Kasumi-1 (cell line): ENCODE results near the gene HOXA11.

Experiments
- DNase-seq, 2 experiments: peaks; one replicate each; lab custom pipeline; 2025; lab: John Stamatoyannopoulos, UW

The HOXA11 gene

DNA sequence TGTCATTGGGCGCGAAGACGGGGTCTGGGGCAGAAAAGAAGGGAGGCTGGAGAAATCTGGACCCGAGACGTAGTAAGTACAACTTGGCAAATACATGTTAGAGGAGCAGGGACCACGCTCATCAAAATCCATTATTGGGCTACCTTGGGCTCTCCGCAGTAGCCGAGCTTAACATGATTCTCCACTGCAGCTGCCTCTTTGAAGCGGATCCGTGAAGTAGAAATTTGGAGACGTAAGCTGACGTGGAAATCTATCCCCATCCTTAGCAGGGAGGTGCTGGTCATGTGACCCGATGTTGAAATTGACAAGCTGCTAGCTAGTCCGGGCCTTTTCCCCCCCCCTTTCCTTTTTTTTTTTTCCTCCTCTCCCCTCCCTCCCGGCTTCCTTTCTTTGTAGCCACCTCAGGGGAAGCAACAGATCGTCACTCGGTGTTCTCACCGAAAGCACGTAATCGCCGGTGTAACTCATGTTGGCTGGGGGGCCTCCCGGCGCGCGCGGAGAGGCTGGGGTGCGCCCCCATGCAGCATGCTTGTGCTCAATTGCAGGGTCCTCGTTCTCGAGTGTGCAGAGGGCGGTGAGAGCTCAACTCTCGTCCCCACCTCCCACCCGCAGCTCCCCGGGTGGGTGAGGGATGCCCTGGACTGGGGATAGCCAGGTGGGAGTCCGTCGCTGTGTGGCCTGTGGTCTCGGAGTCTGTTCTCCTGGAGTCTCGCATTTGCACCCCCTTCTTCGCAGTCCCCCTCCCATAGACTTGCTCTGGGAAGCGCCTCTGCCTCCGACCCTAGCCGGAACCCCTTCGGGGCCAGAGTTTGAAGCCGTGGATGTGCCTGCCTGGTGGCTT, at the start of gene HOXA11:
HOXA11 (minus strand) TSS at position 220 of the 841 bp plus-strand sequence; CDS start at position 132, 88 bp downstream.
- peak; percentile 52 to 62 for DNase-seq

DNA sequence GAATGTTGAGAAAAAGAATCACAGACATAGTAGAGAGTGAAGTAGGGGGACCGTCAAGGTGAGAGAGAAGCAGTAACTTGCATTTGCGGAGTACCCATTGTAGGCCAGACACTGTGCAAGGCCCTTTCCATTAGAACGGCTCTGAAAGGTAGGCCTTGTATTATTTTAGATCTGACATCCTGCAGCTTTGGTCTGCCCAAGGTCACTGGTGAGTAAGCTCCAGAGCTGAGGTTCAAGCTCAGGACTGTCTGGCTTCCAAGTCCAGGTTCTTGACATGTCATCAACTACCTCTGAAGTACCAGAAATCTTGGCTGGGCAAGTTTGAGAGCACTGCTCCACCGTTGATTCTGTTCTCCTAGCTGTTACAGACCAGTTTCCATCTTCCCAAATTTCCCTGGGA, 44.4 kb upstream of the HOXA11 start:
- no peak for DNase-seq

DNA sequence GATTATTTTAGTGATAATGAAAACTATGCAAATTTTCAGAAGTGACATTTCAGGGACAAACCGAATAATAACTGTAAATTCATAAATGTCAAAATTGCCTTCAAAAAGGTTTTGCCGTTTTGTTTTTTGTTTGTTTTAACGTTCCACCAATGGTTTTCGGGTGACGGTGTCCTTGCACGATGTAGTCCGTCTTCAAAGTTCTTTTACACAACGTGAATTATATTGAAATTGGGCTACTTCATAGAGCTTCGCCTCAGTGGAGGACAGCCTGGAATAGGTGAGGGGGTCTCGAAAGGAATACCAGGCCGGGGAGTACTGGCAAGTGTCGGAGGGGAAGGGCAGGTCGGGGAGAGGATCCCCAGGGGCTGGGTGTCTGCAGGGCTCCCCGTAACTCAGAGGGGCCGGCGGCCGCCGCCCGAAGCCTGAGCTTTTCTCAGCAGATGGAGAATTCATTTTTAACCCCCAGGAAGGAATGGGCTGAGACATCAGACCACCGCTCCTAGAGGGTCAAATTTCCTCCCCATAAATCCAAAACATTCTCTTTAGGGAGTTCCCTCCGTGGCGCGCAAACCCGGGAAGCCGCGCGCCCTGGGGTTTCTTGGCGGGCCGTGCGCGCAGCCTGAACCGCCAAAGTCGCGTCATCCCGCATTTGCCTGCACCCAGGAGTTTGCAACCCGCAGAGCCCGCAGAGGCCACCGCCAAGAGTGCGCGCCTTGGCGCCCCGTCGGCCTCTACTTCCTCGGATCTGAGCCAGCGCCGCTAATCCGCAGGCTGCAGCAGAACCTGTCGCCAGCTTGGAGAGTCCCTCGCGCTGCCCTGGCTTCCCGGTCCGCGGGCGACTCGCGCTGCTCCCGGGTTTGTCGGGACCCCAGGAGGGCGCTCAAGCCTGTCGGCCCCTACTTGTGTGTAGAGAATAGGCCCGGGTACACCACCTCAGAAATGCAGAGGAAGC, 40.2 kb upstream of the HOXA11 start:
- no peak for DNase-seq

DNA sequence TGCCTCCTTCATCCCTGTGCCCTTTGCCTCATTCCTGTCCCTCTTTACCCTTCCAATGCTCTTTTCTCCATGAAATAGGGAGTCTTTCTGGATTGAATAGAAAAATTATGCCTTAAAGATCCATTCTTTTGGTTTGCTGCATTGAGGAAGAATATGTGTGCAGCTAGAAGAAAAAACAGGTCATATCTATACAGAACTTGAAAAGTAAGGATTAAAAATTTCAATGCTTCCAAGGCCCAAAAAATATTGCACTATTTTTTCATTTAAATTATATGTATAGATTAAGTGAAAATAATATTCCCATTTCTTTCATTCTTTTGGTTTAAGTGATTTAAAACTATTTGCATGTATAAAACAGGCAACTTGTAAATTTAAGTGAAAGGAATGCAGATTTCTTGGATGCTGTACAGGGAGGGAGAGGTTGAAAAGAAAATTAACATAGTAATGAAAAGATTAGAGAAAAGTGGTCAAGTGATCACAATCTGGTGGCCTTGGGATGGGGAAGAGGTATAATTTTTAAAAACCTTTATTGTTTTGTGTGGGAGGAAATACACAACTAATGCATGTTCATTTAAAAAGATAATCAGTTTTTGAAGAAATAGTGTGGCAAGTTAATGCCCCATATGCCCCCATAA, 39.0 kb upstream of the HOXA11 start:
- no peak for DNase-seq

DNA sequence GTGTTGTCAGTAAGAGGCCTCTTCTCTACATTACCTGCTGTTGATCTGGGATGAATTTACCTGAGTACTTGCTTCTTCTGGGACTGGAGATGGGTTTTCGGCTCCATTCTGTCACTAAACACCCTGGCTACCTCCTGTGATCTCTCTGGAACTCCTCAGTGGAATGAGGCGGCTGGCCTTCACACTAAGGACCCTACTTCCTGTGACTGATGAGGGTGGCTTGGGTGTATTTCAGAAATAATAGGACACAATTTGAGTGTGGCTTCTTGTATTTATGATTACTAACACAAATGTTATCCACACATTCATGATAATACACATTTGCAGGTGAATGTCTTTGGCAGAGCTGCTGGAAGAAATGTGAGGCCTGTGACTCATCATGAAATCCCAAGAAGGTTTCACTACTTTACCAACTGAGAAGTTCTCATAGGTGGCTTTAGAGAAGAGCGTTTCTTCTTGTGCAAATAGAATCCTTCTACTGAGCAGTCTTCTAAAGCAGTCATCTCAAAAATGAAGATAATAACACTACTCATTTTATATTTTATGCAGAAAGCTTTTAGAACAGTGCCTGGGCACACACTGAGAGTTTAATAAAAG, 36.3 kb upstream of the HOXA11 start:
- no peak for DNase-seq

DNA sequence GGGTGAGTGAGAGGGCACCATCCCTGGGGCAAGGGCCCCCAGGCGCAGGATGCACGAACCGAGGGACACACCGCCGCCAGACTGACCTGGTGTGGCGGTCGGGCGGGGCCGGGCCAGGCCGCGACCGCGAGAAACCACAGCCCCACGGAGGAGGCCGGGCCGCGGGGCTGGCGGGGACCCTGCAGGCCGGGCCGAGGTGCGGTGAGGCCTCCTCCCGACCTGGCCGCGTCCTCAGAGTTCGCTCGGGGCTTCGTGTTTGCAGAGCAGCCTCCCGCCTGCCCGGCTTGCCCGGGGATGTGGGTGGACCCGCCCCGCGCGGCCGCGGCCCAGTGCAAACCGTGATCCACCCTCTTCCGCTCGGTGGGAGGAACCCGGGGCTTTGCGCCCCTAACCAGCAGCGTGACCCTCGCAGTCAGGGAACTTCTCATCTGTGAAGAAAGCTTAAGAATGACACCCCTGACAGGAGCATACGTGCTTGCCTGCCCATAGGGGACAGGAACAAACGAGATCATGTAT, 35.5 kb upstream of the HOXA11 start:
- DNase-seq, result no peak

DNA sequence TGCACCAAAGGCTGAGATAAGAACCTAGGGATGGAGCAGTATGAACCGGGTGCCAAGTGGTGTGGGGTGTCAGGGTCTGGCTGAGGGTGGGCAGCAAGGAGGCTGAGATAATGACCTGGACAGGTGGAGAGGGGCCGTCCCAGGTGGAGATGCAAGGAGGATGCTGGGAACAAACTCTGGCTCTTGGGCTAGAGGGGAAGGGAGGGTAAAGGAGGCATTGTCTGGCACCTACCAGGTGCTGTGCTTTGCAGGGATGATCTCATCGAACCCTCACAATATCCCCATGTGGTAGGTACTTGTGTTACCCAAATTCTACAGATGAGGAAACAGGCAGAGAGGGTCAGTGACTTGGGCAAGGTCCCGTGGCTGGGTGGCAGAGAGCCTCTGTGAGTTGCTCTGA, 34.8 kb upstream of the HOXA11 start:
- no peak for DNase-seq

DNA sequence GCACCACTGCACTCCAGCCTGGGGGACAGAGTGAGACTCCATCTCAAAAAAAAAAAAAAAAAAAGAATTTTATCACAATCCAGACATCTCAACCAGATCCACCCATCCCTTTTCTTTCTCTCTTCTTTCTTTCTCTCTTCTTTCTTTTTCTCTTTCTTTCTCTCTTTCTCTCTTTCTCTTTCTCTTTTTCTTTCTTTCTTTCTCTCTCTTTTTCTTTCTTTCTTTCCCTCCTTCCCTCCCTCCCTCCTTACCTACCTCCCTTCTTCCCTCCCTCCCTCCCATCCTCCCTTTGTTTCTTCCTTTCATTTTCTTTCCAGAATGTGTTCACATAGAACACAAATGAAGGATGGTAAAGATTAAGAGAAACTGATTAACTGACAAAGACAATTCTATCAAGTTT, 32.9 kb upstream of the HOXA11 start:
- no peak for DNase-seq

DNA sequence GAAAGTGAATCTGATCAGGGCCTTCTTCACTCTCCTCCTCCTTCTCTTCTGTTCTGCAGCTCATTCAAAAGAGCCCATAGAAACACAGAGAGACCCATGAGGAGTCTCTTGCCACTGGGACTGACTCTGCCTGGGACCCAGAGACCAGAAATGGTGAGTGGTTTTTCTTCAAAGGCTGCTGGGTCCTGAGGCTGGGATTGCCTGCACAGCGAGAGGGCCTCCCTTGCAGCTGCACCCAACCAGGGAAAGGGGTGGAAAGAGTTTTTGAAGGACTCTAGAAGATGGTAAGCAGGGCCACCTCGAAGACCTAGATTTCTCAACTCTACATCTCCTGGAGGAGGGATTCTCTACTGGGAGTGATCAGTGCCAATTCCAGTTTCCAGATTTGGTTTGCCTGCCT, 30.3 kb upstream of the HOXA11 start:
- DNase-seq, result no peak

DNA sequence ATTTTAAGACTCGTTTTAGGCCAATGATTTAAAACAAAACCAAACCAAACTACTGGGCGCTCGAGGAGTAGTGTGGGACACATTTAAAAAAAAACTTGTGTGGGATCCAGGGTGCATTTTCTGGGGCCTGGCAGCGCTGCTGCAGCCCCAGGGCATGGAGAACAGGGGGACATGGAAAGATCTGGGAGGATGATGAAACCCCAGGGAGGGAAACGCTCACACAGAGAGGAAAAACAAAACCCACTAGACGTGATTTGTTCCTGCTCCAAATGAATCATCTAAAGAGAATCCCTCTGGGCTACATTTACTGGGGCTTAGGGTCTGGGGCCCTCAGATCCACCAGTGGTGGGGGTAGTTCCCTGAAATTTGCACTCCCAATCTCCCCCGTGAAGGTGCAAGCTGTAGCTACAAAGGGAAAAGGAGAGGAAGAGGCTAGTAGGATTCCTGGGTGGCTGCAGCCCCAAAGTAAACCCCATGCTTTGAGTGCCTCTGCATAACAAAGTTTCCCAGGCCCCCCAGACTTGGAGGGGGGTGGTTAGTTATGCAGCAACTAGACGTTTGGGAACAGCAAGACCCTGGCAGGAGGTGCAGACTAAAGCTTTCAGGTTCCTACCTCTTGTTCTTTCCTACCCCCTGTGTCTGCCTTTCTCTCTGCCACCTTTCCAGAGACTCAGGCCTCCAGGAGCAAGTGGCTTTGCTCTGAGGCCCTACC, 29.4 kb upstream of the HOXA11 start:
- DNase-seq, result no peak

DNA sequence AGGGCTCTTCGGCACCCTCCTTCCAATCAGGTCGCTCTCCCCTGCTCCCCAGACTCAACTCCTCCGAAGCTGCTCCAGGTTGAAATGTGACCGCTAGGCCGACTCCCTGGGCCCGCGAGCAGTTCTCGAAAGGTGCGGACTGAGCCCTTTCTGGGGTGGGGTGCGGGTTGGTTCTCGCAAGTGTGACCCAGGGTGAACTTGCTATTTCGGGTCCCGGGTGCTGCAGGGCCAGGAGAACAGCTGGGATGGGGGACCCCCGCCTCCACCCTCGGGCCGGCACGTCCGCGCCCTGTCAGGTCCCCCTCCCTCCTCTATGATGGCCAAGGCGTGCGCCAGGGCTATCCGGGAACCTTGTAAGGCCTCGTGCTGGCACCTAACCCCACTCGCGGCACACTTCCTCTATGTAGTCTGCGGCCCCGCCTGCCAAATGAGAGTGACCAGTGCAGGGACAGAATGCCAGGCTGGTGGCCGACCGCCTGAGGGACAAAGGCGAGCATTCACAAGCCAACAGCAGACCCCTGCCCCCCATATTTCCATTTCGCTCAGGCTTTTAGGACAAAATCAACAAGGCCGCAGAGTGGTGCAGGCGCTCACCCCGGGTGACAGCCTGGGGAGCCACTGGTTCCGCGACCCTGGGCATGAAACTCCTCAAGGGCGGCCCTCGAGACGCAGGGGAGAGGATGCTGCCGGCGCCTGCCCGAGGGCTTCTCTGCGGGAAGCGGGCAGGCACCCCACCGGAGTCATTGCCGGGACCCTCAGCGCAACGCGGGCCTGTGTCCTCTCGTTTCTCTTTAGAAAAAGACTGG, 28.6 kb upstream of the HOXA11 start:
- DNase-seq, result no peak

DNA sequence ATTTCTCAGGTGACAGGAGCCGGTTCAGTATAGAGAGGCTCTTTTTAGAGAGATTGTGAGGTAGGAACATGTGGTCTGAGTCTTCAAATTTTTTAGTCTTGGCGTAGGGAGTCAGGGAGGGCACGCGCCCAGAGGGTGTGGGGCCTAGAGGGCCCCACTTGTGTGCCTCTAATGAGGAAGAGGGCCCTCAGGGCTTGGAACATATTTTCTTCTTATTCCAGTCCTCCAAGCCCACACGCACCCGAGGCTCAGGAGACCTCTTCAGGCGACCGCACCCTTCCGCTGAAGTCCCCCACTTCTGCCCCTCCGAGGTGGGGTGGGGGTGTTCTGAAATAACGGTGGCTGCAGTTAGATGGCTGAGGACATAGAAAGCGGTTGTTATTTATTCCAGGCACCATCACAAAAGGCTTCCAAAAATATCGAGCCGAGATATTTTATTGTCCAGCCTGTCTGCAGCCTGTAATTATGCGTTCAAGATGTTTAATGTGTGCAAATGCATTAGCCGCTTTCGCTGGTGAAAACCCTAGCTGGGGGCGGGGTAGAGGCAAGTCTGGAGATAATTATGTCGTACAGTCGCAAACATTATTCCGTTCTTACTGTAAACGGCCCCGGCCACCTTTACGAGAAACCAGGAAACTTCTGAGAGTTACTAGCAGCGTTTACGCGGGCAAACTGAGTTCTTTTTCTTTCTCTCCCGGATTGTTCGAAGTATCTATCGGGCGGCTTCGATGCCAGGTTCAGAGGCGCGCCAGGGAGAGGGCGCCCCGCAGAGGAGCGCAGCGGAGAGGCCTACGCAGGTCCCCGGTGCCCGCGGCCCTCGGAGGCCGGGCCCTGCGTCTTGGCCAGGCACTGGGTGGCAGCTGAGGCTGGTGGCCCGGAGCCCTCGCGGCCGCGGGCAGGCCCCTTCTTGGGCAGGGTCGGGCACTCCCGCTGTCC, 27.7 kb upstream of the HOXA11 start:
- DNase-seq, result no peak

DNA sequence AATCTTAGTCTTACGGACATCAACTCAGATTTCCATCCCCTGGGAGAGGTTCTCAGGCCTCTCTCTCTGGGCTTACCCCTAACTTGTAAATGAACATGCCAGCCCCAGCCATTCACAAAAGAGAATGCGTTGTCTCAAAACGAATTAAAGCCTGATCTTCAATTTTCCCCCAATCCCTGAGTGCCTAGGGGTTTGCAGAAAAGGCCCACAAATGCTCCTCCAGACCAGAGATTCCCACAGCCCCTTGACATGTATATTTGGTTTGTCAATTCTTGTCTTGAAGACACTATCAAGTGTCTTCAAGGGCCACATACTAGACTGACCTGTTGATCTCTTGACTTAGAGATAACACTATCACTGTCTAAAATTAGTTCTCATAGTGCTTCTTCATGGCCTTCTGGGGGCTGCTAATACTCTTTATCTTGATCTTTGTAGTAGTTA, 26.8 kb upstream of the HOXA11 start:
- DNase-seq, result no peak

DNA sequence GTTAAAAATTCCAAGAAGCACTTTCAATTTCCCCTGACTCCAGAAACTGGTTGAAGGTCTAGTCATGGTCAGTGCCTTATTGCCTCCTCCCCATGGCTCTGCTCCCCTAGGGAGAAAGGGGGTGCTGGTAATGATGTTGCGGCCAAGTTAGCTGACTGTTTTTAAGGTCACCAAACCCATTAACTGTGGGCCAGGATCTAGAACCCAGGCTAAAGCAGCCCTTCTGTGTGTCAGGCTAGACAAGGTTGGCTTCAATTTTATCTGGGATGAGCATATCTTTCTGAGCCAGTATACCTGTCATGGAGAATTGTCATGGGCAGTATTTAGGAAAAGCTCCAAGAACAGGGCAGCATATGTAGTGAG, 26.0 kb upstream of the HOXA11 start:
- no peak for DNase-seq

DNA sequence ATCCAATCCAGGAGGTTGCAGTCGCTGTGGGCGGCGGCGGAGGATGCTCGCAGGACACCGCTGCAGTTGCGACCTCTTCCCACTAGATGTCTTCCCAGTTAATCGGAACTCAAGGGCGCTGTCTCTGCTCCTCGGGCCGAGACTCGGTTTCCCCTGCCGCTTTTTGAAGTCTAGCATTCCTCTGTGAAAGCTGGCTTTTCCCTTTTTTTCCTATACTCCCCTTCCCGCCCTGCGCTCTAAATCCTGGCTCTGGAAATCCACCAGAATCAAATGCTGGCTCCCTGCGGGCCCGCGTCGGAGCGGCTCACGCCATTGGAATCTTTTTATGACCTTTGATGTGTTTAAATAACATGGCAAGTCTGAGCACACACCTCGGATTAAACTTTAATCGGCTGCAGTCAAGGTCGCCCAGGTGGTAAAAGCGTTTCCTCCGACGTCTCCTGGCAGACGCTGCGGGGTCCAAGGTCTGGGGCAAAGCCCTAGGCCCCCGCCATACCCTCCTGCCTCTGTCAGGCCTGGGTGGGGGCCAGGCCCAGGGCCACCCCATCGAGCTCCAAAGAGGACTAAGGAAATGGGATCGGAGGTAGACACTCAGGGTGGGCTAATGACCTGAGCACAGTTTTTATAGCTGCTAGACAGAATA, 25.5 kb upstream of the HOXA11 start:
- peak; percentile 64 to 74 for DNase-seq

DNA sequence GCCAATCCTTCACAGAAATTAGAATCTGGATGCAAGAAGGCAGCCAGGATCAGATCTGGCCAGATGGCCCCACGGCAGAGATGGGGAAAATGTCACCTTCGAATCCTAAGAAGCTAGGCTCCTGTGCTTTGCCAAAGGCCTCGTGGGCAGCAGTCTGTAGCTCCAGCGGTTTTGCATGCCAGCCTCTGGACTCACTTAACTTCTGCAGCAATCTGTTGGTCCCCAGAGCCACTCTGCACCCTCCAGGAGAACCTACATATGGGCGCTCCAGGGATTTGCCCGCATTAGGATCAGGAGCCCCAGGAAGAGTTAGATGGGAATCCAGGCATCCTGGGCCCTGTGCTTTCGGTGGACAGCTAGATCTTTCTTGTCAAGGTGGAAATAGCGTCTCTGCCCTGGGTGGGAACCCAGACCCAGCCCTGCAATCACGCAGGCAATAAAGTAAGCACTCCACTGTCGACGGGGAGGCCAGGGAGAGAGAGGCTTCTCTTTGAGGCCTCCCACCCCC, 25.0 kb upstream of the HOXA11 start:
- DNase-seq, result no peak

DNA sequence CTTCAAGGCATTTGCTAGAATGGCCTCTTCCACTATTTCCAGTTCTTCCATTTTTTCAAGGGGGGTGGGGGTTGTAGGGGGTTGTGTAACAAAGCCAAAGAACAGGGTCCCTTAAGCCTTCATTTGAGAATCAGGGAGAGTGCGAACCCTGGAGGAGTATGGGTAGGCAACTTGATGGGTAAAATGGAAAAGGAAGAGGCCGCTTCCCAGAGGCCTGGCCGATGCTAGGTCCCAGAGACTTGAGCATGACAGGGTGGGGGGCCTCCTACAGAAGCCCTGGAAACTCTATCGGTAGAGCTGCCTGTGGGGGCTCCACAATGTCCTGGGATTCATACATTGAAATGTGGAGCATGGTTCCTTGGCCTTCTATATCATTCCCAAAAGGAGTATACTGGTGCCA, 24.0 kb upstream of the HOXA11 start:
- no peak for DNase-seq

DNA sequence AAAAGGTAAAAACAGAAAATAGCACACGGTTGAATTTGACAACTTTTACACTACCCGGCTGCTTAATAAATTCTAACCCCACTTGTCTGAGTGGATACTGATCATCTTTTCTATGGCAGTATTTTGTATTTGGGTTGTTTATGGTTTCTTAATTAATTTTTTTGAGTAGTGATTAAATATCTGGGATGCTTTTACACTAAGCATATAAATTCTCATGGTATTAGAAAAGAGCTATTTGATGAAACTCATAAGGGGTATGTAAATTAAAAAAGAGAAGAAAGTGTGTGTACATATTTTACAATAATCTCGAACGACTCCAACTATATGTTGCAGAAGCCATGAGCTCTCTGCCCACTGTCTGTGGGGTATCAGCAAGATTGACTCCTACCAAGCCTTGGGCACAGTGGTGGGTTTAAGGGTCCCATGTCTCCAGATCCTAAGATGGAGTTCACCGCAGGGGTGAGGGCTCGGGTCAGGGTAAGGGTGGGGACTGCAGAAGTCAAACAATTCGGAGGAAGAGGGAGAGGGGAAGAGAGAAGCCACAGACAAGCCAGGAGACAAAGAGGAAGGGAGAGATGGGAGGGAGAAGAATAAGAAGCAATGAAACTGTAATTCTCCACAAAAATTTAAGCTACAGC, 22.4 kb upstream of the HOXA11 start:
- peak in 1 of 2 experiments; percentile 32 for DNase-seq
